Ammon's horn (tissue), 1 donor: ENCODE data around the gene DENND5B.
"Not testable (repeated sequence)": the region's sequence is repeated elsewhere in the genome, so short reads cannot be mapped to it uniquely, and the experiment has no call there.

Experiments used
- DNase-seq: peaks from one replicate; pipeline ENCODE4 v3.0.0-alpha.2; 2016; ENCODE audit warnings: low spot score

DENND5B gene

GRCh38 chr12:31590642-31591379, at the start of gene DENND5B:
Gene DENND5B, minus strand, starts transcription at chr12:31591136. Its CDS starts 304 bp downstream, at chr12:31590832.
- peak; percentile 81 for DNase-seq

GRCh38 chr12:31634620-31635019, 43.7 kb upstream of the DENND5B start:
- no peak for DNase-seq

GRCh38 chr12:31633464-31633863, 42.5 kb upstream of the DENND5B start:
- DNase-seq: no peak

DNA sequence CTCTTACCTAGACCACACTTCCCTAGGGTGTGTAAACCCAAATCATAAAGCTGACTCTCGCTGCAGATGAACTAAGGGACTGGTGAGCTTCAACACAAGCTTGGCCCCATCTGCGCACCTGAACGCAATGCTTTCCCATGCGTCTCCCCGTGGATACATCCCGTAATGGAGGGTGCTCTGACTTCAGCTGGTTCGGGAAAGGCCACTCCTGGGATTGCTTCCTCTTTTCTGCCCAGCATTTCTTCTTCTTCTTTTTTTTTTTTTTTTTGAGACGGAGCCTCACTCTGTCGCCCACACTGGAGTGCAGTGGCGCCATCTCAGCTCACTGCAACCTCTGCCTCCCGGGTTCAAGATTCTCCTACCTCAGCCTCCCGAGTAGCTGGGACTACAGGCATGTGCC, 40.9 kb upstream of the DENND5B start:
- DNase-seq: no peak

GRCh38 chr12:31631023-31631724, 40.2 kb upstream of the DENND5B start:
- no peak for DNase-seq

DNA sequence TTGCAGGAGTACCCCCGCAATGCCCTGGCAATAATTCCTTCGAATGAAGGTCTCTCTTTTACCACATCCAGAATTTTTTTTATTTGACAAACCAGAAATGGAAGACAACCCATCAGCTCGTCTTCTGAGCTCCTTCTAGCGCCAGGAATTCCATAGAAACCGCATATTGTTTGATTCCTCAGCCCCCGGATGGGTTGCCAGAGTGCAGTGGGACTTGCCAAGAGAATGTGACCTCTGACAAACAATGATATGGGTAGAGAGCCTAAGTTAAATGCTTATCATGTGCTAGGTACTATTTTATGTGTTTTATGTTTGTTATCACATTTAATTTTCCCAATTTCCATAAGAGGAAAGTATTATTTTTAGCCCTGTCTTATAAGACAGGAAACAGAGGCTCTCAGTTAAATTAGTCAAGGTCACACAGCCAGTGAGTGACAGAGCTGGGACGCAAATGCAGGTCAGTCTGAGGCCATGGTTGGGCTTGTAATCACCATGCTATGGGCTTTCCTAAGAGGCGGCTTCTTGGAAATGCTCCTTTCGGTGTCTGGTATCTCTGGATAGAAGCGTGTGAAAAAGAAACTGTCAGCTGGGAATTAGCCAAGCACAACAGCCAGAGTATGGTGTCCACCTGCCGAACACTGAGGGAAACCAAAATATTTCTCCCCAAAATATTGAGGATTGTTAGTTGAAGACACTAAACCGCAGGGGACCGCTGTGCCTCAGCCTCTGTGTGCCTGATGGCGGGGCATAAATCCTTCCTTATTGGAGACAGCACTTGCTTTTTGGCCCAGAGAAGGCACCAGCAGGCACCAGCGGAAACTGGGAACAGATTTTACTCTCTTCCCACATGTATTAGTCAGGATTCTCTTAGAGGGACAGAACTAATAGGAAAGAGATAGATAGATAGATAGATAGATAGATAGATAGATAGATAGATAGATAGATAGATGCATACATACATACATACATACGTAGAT, 39.1 kb upstream of the DENND5B start:
- DNase-seq: peak; percentile 34

DNA sequence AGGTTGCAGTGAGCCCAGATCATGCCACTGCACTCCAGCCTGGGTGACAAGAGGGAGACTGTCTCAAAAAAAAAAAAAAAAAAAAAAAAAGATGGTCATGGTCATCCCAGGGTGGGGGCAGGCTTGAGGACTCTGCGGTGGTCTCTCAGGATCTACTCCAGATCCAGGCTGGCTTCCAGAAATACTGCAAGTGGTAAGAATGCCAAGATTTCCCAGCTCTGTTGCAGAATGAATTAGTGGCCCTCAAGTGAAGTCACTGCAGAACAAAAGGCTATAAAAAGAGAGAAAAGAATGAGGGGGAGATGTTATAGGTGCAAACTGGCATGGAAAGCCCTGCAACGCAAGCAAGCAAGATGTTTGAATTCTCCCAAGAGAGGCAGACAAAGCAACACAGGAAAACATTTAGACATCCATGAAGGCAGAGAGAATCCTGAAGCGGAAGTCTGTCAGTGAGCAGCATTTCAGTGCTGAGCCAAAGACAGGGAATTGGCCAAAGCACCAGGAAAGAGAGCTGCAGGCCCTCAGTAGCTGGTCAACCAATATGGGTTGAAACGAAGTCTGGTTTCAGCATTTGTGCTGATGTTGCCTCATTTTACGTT, 36.6 kb upstream of the DENND5B start:
- DNase-seq: no peak

GRCh38 chr12:31626270-31626995, 35.5 kb upstream of the DENND5B start:
- no peak for DNase-seq

DNA sequence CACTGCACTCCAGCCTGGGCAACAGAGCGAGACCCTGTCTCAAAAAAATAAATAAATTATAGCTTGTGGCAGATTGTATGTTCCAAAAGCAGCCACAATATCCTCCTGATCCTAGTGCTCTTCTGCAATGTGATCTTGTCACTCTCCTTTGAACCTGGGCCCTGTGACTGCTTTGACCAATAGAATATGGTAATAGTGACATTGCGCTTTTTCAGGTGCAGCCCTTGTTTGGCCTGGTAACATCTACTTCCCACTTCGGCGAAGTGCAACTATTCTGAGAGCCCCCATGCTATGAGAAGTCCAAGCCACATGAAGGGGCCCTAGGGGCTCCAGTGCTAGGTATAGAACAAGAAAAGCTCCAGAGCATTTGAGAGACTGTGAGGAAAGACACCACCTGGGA, 31.1 kb upstream of the DENND5B start:
- no peak for DNase-seq

DNA sequence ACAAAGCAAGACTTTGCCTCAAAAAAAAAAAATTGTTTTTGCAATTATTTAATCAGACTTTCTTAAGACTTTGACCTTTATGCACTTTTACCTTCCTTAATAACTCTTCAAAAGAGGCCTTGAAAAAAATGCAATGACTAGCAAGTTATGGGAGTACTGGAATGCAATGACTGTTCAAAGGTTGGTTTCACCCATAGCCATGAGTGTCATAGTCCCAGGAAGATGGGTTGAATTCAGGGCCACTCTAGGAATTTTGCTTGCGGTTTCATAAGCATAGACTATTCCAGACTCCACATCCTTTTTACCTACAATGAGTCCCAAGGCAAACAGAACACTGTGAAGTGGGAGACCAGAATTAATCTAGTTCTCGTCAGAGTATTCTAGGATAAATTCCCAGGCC, 29.4 kb upstream of the DENND5B start:
- DNase-seq: no peak

- no peak for DNase-seq
Observed at GRCh38 chr12:31618228-31619025, 27.5 kb upstream of the DENND5B start.

DNA sequence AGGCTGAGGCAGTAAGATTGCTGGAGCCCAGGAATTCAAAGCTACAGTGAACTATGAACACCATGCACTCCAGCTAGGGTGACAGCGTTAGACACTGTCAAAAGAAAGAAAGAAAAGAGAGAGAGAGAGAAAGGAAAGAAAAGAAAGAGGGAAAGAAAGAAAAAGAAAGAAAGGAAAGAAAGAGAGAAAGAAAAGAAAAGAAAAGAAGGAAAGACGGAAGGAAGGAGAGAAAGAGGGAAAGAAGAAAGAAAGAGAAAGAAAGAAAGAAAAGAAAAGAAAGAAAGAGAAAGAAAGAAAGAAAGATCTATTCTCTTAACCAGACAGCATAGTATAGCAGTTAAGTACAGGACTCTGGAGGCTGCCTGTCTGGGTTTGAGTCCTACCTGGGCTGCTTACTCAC, 21.9 kb upstream of the DENND5B start:
- no peak for DNase-seq

- DNase-seq: not testable (repeated sequence)
Observed at GRCh38 chr12:31608299-31608698, 17.4 kb upstream of the DENND5B start.

- DNase-seq: no peak
Observed at GRCh38 chr12:31605531-31605930, 14.6 kb upstream of the DENND5B start.

DNA sequence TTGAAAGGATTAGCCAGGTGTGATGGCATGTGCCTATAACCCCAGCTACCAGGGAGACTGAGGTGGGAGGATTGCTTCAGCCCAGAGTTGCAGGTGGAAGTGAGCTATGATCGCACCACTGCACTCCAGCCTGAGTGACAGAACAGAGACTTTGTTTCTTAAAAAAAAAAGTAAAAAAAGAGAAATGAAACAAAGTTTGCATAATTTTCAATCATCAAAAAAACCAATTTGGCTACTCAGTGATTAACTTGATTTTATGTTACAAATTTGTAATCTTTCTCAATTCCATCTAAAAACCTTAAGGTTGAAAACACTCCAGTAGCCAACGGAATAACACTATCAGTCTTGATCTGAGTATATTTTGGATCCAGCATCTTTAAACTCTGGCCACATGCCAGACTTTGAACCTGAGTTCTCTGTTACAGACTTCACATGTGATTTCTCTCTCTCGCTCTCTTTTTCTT, 12.6 kb upstream of the DENND5B start:
- no peak for DNase-seq

- no peak for DNase-seq
Observed at GRCh38 chr12:31600750-31601149, 9.8 kb upstream of the DENND5B start.

GRCh38 chr12:31600252-31600651, 9.3 kb upstream of the DENND5B start:
- DNase-seq: no peak

- no peak for DNase-seq
Observed at GRCh38 chr12:31599053-31599452, 8.1 kb upstream of the DENND5B start.

DNA sequence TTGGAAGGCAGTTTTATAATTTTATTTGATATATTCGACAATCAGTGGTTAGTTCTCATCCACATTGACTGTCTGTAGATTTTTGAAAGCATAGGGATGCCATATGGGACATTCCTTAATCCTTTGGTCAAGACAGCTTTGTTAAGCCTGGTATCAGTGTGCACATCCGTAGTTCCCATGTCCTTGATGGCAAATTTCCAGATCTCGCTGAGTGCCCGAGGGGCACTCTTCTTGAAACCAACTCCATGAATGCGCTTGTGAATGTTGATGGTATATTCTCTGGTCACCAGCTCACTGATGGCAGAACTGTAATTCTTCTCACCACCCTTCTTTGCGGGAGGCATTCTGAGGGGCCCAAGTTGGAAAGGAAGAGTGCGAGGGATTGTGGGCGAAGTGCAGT, 6.1 kb upstream of the DENND5B start:
- DNase-seq: no peak

DNA sequence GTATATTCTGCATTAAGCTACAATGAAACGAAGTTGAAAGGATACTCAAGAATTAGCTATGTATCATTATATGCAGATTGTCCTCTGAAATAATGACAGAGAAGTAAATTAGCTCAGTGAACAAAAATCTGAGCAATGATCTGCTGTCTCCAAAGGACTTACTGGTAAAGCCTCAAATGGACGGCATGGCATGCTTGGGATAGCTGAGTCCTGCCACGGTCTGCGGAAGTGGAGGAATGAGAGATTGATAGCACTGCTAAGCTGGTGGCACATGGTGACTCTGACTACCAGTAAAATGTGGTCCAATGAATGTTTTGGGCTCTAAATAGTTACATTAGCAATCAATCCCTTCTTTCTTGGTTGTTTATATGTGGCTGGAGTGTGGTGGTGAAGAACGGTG, 3.7 kb upstream of the DENND5B start:
- DNase-seq: no peak
